Activated CD8-positive, alpha-beta memory T cell treated with anti-CD3 and anti-CD28 coated beads, Interleukin-2, amount 50 U/mL, for 1 hour (primary cell): ENCODE results near the gene PPFIBP1.

Experiments
- DNase-seq: peaks from one replicate; pipeline ENCODE4 v3.0.0-alpha.2; 2020; ENCODE audit errors: extremely low read depth

PPFIBP1 gene

GRCh38 chr12:27523642-27524493 lies at the start of gene PPFIBP1:
TSS of gene PPFIBP1 (plus strand) at chr12:27524206. CDS start at chr12:27633397, 109,191 bp downstream.
- DNase-seq = peak; percentile 87

- DNase-seq = no peak
Measured at GRCh38 chr12:27474344-27474743, 49.7 kb upstream of the PPFIBP1 start.

DNA sequence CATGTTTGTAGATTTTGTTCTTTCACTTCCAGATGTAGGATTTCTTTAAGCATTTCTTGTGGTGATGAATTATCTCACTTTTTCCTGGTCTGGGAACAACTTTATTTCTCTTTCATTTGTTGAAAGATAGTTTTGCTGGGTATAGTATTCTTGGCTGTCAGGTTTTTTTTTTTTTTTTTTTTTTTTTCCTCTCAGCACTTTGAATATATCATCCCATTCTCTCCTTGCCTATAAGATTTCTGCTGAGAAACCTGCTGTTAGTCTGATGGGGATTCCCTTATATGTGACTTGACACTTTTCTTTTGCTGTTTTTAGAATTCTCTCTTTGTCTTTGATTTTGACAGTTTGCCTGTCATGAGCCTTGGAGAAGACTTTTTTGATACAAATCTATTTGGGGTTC lies 47.0 kb upstream of the PPFIBP1 start:
- DNase-seq = no peak

GRCh38 chr12:27478949-27479348 lies 45.1 kb upstream of the PPFIBP1 start:
- DNase-seq = no peak

DNA sequence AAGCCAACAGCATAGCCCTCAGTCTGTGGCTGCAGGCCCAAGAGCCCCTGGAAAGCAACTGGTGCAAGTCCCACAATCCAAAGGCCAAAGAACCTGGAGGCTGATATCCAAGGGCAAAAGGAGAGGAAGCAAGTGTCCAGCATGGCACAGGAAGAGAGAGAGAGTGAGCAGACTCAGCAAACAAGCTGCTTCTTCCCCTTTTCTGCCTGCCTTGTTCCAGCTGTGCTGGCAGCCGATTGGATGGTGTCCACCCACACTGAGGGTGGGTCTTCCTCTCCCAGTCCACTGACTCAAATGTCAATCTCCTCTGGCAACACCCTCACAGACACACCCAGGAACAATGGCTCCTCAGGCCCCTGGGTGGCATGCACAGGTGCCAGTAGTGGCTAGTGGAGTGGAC lies 44.0 kb upstream of the PPFIBP1 start:
- DNase-seq = no peak

GRCh38 chr12:27486961-27487360 lies 37.0 kb upstream of the PPFIBP1 start:
- no peak for DNase-seq

- no peak for DNase-seq
Measured at GRCh38 chr12:27488479-27488878, 35.5 kb upstream of the PPFIBP1 start.

- no peak for DNase-seq
Measured at GRCh38 chr12:27491226-27491625, 32.8 kb upstream of the PPFIBP1 start.

- no peak for DNase-seq
Measured at GRCh38 chr12:27493260-27493940, 30.6 kb upstream of the PPFIBP1 start.

- no peak for DNase-seq
Measured at GRCh38 chr12:27497446-27497845, 26.6 kb upstream of the PPFIBP1 start.

DNA sequence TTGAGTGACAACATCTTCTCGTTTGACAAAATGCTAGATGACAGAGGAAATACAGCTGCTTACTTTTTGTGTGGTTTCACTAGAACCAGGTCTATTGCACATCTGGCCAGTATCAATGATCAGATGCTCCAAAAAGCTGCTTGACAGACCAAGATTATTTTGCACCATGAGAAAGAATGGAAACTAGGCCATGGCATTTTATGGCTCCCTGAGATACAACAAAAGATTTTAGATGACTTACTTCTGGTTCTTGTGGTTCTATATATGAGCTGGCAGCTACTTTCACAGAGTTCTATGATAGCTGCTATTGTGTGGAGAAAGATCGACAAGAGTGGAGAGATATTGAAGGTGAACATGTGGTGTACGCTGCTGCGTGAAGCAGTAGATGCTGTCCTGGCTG lies 25.9 kb upstream of the PPFIBP1 start:
- DNase-seq = no peak

- no peak for DNase-seq
Measured at GRCh38 chr12:27498761-27499160, 25.2 kb upstream of the PPFIBP1 start.

DNA sequence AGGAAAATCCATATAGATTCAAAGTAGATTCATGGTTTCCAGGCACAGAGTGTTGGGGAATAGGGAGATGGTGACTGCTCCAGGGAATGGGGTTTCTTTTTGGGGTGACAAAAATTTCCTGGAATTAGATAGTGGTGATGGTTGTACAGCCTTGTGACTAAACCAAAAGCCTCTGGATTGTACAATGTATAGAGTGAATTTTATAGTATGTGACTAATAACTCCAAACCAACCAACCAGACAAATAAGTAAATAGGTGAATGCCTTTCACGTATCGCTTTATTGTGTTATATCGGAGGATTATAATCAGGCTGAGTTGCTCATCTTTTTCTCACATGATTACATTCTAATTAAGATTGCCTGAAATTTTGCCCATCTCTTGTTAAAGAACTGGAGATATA lies 24.6 kb upstream of the PPFIBP1 start:
- no peak for DNase-seq

DNA sequence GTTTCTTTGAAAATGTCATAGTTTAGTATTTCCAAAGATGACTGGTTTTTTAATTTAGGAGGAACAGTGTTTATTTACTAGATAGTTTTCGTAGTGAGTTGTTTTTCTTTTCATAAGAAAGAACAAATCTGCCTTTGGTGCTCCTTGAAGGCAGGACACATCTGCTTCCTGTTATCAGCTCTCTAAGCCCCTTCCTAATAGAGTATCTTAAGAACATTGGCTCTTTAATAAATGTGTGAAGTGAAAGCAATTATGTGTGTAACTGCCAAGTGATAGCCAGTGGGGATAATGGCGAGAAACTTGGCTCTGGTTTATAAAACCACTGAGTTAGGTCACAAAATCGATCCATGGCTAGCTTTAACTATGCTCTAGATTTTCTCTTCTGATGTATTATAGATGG lies 23.5 kb upstream of the PPFIBP1 start:
- no peak for DNase-seq

DNA sequence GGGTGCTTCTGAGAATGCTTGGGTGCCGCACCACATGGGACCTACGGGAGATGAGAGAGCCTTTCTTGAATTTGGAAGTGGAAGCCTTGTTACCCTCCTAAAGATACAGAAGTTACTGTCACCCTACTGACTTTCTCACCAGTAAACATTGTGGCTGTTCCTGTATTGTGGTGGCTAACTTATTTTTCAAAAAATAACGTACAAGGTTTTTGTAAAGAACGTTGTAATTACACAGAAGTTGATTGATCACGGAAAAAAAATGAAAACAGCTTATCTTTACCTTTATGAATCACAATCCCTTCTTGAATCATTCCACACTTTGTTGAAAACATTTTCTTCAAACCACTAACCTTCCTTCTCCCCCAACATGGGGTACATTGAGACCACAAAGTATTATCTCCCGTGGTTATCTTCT lies 22.0 kb upstream of the PPFIBP1 start:
- DNase-seq = no peak

GRCh38 chr12:27504507-27504906 lies 19.5 kb upstream of the PPFIBP1 start:
- no peak for DNase-seq

GRCh38 chr12:27505109-27505508 lies 18.9 kb upstream of the PPFIBP1 start:
- DNase-seq = no peak

GRCh38 chr12:27505761-27506160 lies 18.2 kb upstream of the PPFIBP1 start:
- no peak for DNase-seq

- DNase-seq = no peak
Measured at GRCh38 chr12:27506645-27507189, 17.3 kb upstream of the PPFIBP1 start.

DNA sequence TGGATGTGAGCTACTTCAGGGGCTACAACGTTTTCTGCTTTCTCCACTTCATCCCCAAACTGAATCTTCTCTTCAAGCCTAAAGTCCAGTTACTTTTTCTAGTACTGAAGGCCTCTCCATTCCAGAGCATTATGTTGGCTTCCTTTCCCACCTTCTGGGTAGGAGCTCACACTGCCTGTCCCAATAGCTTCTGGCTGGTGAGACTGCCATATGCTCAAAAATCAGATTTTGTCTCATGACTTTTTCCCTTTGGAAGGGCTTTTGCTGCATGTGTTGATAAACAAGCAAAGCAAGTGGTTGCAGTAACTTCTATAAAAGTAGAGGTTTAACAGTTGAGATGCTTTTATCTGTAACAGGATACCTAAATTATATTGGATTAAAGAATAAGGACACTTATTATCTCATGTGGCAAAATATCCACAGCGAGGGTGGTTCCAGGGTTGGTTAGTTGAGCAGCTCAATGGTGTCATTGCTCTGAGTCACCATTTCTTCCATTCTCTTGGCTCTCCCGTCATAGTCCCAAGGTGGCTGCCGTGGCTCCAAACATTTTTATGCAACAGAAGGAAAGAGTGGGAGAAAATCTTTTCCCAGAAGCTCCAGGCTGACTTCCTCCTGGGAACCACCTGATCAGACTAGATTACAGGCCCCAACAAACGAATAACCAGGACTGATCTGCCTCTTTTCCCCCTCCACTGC lies 15.1 kb upstream of the PPFIBP1 start:
- no peak for DNase-seq

GRCh38 chr12:27511031-27511722 lies 12.8 kb upstream of the PPFIBP1 start:
- no peak for DNase-seq

DNA sequence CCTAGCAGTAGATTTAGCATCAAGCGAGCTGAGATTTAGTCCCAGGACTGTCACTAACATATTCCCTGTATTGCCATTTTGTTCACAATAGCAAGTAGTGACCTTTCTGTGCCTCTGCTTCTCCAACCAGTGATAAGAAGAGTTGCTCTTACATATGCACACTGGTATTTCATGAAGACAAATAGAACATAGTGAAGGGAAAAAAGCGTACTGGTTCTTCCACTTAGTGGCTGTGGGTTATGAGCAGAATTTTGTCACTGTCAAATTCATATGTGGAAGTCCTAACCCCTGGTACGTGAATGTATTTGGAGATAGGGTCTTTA lies 12.3 kb upstream of the PPFIBP1 start:
- DNase-seq = no peak
